HK-2 (cell line): ENCODE measurements around the gene PLA2R1.

ENCODE experiments used
- DNase-seq: peaks from one replicate; pipeline ENCODE4 v3.0.0-alpha.2; 2018; ENCODE audit not compliant: unreplicated experiment

Gene PLA2R1

DNA sequence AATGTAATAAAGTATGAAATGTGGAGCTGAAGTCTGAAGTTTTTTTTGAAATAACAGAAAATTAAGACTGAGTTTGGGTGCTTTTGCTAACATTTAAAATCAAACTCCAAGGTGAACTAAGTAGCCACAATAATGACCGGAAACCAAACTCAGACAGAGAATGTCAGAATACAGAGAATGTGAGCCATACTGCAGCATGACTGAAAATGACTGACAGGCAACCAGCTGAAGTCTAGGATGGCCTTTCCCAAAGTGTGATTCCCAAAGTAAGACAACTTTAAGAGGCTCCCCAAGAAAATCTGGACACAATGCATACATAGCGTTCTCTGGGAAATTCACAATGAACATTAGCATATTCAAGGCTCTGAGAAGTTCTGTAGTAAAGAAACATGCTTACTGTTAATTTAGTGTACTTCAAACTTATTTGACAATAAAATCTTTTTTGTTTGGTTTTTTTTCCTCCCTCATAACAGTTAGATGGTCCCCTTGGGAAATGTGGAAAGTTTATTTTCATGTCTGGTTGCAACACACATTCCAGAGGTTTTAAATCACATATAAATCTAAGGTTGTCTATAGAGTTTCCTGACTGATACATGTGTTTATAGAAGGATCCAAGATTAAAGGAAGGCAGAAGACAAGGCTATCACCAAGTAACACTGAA is 28.6 kb downstream of the PLA2R1 start:
- no peak for DNase-seq

DNA sequence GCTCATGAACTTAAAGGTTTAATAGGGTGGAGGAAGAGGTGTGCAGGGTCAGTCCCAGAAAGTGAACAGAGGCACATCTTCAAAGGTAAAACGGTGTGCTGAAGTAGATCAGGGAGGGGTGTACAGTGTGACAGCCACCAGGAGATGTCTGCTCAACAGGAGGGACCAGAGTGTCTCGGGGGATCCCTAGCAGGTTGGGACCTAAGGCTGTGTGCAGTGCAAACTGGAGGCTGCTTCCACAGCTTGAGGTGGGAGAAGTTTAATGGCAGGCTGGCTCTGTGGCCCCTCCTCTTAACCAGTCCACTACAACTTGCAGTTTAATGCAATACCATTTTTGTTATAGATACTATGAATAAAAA is 33.2 kb downstream of the PLA2R1 start:
- DNase-seq = no peak

DNA sequence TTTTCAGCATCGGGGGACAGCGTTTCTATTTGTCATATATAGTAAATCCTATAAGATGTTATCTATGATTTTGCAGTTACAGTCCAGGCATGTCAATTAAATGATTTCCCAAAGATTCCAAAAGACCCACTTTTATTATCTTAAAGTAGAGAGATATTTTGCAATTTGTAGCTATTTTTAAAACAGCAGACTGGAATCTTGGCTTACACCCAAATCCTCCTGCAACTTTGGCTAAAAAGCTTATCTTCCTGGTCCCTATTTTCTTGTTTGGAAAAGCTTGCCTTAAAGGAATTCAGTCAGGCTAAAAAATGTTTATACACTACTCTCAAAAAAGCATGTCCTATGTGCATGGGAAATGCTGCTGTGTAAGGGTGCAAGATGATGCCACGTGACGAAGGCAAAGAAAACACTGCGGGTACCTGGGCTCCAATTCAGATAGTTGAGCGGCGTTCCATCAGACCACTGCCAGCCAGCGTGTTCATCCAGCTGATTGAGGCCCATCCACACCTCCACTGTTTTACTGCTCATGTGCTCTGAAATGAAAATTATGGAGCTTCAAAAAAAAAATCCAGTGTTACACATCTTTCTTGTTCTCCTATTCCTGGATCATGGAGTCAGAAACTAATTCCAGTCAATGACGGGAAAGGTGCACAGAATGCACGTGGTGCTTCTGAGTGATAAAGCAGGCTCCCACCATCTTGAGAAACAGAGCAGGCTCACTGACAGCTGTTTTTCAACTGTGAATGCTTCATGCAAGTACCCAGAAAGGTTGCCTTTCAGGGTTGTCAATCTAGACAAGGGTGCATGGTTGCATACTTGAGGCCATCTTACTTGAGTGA is 33.8 kb downstream of the PLA2R1 start:
- DNase-seq = no peak

DNA sequence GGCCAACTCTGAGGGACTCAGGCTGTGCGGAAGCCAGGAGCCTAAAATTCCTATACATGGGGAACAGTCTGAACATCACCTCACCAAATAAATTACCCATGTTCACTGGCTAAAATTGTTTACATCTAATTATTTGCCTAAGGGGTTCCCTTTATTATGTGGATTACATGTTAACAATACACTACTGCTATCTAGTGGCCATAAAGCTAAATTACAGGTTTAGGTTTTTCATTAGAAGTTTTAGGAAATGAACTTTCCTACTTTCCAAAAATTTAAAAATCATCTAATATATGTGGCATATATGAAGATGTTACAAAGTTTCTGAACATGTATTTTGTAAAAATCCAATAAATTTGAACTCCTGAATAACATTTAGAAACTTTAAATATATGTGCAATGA is 40.3 kb downstream of the PLA2R1 start:
- no peak for DNase-seq

DNA sequence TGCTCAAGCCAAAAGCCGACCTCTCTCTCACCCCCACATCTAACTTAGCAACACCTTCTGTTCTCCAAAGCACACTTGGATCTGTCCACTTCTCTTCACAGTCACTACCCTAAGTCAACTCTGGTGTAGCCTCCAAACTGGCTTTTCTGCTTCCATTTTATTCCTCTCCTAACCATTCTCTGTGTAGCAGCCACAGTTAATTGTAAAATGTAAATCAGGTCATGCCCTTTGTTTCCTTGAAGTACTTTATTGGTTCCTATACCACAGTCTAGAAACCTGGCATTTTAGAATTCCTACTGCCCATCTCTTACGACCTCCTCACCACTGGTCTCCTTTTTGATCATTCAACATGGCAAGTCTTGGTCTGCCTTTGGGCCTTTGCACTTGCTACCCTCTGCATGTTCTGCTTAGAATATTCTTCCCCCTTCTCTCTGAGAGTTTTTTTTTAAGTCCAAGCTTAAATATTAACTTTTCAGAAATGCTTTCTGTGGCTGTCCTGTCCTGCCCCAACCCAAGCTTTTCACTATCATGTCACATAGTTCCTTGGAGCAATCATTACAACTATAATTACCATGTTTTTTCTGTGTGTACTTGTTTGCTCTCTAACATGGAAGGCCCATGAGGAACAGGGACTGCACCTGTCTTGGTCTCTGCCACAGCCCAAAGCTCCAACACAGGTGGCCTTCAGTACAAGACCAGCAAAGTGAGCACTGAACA is 42.9 kb downstream of the PLA2R1 start:
- no peak for DNase-seq

DNA sequence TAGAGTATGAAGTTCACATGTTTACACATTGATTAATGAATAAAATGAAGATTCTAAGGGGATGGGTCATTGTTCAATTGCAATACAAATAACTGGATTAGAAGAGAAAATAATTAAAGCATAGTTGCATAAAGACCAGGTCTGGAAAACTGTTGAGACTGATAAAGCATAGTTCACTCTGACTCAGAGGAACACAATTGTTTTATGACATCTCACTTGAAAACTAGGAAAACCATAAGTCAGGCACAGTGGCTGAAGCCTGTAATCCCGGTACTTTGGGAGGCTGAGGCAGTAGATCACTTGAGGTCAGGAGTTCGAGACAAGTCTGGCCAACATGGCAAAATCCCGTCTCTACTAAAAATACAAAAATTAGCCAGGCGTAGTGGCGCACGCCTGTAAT is 46.7 kb downstream of the PLA2R1 start:
- DNase-seq = no peak

DNA sequence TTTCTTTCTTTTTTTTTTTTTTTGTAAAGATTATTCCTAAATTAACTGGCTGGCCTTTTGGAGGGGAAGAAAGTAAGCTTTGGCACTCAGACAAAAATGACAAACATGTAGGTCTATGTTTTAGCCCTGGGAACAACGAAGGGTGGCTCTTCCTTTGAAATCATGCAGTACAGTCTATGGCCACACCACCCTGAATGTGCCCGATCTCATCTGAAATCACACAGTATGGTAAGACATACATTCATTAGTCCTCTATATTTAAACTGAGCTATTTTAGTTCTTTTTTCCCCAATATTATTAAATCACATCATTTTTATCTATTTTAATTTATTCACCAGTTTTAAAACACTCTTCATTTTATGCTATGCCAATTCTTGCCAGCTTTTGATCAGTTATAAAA is 48.2 kb downstream of the PLA2R1 start:
- no peak for DNase-seq

DNA sequence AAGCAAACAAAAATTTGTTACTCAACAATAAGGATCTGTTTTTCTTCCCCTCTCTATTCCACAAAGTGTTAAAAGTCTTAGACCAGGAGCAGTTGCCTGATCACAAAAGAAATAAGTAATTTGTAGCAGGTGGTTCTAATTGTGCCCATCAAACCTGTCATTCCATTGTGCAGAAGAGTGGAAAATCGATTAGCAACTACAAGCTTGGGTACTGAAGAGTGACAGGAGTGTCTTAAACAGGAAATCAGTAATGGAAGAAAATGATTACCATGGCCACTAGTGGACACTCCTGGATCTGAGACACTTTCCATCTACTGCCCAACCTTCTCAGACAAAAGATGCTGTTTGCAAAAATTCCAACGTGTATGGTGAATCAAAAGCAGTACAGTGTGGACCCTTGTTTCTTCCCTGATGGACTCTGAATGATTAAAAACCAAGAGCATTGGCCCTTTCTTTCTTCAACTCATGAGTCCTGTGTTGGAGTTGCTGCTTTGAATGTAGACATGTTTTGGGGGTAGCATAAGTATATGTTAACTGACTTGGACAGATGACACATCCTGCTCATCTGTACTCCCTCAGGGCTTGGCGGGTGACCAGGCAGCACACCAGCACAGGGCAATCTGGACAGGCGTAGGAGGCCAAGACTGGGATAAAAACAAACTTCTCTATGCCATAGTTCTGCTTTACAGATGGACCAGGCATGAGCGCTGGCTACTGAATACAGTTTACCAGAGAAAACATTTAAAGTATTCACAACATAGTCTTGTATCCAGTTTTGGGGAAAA is 51.9 kb downstream of the PLA2R1 start:
- no peak for DNase-seq

DNA sequence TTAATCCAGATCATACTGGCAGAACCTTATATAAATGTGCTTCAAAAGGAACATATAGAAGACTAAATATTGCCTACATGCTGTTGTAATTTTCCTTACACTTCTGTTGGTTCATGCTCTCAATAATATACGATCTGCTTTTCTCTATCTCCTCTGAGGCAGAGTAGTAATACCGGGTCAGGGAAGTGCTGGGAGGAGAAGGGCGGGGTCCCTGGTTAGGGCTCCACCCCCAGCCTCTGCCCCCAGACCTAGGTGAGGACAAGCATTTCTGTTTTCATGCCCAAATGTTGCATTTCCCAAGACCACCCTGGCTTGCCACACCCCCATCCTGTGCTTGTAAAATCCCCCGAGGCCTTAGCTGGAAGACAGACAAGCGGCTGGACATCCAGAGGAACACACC is 55.3 kb downstream of the PLA2R1 start:
- no peak for DNase-seq

DNA sequence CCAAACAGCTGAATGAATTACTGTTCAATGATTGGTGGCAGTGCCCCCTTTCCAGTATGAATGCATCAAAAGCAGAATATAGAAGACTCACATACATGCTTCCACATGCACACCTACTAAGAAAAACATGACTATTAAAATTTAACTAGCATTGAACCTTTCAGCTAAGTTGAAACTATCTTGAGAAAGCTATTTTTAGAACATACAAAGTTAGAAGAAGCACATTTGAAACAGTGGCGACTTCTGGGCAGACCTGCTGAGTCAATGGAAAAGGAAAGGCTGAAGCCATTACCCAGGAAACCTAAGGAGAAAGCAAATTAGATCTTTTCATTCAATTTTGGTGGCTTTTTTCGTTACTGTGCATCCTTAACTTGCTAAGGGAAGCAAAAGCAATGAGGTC is 55.9 kb downstream of the PLA2R1 start:
- DNase-seq = no peak

DNA sequence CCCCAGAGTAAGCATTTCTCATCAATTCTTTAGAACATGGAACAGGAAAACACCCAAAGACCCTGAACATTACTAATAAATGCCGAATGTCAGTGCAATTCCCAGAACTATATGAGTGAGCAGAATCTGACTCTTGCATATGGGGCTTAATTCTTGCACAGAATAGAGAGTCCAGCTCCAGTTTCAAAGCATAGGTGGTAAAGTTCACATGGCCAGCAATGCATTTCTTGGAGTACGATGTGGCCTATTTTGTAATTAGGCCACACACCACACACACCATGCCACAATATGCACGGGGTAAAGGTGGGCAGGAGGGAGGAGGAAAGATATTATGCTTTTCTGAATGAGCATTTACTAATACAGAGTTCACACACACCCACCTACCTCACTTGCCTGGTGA is 56.5 kb downstream of the PLA2R1 start:
- DNase-seq = no peak

DNA sequence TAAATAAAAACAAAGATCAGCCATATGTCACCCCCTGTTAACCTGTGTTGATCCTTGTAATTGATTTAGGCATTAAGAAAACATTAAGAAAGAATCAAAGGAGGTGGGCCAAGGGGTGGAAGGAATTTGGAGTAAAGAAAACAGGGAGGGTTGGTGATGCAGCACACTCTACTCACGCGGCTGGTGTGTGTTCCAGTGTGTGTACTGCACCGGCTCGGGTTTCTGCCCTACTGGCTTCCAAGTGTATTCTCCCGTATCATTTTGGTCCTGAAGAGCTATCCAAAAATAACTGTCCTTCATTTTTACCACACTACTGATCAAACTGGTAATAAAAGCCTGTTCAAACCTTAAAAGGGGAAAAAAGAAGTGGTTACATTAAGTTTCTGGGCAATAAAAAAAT is 56.9 kb downstream of the PLA2R1 start:
- DNase-seq = no peak

DNA sequence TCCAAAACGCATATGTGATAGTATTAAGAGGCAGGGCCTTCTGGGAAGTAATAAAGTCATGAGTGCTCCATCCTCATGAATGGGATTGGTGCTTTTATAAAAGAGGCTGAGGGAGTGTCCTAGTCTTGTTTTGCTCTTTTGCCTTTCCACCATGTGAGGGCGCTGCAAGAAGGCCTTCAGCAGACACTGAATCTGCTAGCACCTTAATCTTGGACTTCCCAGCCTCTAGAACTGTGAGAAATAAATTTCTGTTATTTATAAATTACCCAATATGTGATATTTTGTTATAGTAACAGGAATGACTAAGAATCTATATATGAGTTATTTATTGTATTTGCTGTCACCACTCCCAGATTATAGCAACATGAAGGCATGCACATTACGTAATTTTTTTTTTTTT is 63.5 kb downstream of the PLA2R1 start:
- no peak for DNase-seq

DNA sequence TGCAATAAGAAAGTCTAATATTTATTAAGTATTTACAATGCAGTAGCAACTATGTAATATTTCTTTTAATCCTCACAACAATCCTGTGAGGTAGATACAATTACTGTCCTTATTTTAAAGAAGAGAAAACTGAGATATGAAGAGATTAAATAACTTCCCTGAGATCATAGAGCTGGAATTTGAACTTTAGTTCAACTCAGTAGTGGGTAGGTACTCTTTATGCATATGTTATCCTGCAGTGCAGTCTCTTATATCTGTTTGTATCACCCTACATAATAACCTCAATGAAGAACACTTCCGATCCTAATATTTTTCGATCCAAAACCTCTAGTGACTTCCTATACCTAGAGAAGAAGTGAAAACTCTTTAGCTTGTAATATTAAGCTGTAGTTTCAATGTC is 64.2 kb downstream of the PLA2R1 start:
- DNase-seq = no peak

DNA sequence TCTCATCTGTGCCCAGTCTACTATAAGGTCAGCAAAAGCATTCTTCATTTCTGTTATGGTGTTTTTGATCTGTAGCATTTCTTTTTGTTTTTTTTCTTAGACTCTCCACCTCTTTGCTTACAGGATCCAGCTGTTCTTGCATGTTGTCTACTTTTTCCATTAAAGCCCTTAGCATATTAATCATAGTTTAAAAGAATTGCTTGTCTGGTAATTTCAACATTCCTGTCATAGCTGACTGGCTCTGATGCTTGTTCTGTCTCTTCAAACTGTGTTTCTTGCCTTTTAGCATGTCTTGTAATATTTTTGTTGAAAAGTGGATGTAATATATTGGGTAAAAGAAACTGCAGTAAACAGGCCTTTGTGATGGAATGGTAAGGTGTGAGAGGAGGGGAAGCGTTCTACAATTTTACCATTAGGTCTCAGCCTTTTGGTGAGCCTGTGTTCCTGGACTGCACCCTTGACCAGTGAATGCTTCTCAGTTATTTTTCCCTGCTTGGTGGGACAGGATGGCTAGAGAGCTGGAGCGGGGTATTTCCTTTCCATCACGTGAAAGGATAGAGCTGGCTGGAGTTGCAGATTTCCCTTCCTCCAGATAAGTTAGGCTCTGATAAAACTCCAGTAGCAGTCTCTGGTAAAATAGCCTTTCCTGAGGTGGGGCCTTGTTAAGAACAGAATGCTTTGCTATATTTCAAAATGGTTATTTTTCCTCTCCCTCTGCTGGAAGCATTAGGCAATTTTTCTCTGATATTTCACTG is 65.4 kb downstream of the PLA2R1 start:
- no peak for DNase-seq

DNA sequence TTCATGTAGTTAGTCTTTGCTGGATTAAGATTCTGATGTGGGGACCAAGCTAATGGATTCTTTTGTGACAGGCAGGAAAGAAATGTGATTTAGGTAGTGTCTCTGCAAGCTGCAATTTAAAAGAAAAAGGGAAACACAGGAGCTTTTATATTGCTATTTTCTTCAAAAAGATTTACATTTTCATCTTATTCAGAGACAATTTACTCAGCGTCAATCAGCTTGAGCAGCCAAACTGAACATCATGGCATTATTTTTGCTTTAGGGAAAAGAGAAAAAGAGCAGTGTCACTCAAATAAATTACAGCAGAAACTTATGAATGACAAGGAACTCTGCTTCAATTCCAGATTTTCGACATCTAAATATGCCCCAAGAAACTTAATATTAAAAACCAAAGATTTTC is 67.4 kb downstream of the PLA2R1 start:
- no peak for DNase-seq

DNA sequence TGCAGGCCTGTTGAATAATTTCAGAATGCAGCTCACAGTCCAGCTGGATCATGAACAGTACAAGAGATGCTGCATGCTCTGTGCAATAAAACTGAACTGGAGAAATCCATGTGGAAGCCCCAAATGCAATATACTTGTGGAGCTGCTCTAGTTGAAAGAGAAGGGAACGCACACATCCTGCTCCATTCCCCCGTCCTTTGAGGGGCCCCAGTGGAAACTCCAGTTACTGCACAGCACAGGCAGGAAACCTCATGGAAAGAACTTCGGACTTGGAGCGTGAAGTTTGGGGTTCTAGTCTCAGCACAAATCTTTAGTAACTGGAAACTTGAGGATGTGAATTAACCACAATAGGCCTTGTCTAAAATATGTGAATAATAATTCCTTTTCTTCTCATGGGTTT is 73.2 kb downstream of the PLA2R1 start:
- no peak for DNase-seq

DNA sequence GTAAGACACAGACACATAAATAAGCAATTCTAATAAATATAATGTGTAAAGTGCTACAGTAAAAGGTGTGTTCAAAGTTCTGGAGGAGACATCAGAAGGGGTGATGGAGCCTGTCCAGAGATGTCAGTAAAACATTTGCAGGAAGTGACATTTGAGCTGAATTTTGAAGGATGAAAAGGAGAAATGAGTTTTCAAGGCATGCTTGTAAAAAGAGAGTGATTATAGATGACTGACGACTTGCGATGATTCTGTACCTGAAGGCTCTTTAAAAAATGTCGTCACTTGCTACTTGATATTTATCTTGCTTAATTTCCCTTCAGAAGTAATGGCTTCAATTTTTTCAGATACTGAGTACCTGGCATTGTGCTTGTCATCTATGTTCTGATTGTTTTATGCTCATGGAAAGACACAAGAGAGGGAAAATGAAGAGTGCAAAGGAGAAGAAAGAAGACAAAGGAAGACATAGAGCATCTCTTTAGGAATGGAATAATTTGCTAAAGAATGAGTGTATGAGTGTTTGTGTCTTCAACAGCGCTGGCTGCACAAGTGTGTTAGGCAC is 73.9 kb downstream of the PLA2R1 start:
- DNase-seq = no peak

DNA sequence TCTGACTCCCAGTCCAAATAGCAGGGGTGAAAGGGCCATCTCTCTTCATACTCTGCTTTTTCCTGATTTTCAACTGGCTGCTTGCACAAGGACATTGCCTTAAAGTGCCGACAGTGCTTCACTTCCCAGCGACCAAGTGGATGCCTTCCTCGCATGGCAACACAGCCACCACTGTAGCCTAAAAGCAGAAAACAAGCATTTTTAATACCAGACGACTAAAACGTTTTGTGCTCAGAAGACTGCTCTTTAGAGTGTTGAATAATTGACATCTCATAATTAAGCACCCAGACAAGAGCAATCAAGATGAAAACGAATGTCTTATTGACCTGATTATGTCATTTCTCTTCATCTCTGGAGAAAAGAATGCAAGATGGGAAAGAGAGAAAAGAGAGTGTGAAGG is 75.2 kb downstream of the PLA2R1 start:
- no peak for DNase-seq

DNA sequence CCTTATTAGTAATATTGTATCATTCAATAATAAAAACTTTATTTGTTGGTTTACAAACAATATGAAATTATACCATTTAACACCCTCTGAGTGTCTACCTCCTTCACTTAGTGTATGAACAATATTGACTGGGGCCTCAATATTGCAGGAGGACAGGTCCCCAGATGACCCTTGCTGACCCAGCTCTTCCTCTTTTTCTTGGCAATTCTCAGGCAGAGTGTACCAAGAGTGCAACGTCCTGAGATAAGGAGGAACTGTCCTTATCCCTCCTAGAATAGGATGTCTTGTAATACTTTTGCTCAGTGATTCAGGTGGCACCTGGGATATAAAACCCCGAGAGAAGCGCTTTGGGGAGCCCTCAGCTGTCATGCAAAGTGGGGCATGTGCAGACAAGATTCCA is 76.8 kb downstream of the PLA2R1 start:
- no peak for DNase-seq

DNA sequence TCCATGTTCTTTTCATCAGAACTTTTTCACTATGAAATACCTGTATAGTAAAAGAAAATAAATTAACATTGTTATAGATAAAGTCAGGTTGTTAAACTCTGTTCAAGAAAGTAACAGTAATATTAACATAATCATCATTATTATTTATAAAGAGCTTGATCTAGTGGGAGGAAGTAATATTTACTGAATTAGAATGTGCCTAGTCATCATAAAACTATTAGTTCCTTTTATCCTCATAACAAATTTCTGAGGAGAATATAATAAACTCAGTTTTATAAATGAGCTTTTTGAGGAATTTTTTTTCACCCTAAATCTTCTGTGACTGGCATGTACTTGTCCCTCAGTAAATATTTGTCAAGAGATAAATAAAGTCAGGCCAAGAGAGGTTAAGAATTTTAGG is 78.4 kb downstream of the PLA2R1 start:
- no peak for DNase-seq
